ENCODE data around the gene EPN2. TPM values are rescaled to one million over a fixed set of nuclear protein-coding genes. Genes with fewer than 3 reads are reported as not detected.
A peak's percentile ranks its signal among the peaks of the same experiment; 100 is the strongest.

Gene EPN2
- total RNA-seq, 1 experiment from 2014 or later: 20.8 TPM

DNA sequence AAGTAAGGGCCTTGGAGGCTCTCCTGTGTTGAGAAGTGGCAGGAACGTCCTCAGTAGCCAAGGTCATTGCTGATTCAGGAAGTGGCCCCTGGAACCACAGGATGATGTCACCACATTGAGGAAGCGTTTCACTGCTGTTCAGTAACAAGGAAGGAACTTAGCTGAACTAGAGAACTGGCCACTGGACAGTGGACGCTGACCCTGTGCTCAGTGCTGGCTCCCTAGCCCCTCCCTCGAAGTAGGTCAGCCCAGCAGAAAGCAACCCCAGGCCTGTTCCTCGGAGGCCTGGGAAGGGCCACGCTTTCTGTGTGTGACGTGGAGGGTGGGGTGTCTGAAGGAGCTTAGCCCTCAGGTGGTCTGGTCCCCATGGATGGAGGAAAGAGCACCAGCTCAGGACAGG, 67.0 kb downstream of the EPN2 start:
- DNase-seq (ENCODE audit: low spot score): no peak
- in situ Hi-C loops (cut with HindIII; ENCODE audit: low sequenced_read_pairs): no loop called here

DNA sequence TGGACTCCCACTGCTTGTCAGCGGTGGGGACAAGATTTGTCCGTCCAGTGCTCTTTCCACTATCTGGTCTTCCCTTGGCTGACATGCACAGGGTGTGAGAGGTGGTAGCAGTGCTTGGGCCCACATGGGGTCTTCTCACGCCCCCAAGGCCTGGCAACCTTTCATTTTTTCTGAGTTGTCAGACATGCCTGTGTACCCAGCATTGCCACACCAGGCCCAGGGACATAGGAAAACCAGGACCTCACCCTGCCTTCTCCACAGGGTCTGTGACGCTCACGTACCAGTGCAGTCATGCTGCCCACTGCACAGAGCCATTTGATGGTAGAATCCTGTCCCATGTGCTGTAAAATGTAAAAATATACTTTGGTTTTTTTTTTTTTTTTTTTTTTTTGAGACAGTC, 67.6 kb downstream of the EPN2 start:
- no peak for DNase-seq (ENCODE audit: low spot score)
- in situ Hi-C loops (cut with HindIII; ENCODE audit: low sequenced_read_pairs): no loop called here

DNA sequence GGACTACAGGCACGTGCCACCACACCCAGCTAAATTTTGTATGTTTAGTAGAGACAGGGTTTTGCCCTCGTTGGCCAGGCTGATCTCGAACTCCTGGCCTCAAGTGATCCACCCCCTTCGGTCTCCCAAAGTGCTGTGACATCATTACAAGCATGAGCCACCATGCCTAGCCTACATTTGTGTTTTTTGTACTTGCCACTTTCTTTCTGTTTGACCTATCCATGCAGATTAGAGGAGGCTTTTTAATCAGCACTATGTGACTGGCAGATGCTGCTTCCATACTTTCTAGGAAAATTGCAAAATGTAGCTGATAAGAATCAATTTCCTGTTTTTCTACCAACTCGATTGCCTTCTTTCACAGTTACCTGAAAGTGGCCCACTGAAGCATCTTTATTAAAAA, 68.1 kb downstream of the EPN2 start:
- in situ Hi-C loops (cut with HindIII; ENCODE audit: low sequenced_read_pairs): no loop called here
- DNase-seq (ENCODE audit: low spot score): no peak

DNA sequence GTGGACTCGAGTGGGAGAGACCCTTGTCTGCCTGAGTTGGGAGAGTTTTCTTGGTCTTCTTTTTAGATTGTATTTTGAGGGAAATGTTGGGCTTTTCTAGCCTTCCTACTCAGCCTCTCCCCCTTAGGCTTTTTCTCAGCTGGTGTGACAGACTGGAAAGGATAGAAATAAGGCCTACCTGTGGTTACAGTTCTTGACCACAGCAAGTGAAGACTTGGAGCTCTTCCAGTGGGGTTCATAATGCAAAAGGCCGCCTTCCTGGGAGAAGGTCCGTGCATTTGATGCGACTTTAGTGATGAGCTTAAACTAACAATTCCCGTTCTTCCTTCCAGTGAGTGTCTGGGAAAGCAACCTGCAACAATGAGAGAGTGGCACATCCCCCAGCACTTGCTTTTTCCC, 68.6 kb downstream of the EPN2 start:
- no peak for DNase-seq (ENCODE audit: low spot score)
- in situ Hi-C loops (cut with HindIII; ENCODE audit: low sequenced_read_pairs): no loop called here

DNA sequence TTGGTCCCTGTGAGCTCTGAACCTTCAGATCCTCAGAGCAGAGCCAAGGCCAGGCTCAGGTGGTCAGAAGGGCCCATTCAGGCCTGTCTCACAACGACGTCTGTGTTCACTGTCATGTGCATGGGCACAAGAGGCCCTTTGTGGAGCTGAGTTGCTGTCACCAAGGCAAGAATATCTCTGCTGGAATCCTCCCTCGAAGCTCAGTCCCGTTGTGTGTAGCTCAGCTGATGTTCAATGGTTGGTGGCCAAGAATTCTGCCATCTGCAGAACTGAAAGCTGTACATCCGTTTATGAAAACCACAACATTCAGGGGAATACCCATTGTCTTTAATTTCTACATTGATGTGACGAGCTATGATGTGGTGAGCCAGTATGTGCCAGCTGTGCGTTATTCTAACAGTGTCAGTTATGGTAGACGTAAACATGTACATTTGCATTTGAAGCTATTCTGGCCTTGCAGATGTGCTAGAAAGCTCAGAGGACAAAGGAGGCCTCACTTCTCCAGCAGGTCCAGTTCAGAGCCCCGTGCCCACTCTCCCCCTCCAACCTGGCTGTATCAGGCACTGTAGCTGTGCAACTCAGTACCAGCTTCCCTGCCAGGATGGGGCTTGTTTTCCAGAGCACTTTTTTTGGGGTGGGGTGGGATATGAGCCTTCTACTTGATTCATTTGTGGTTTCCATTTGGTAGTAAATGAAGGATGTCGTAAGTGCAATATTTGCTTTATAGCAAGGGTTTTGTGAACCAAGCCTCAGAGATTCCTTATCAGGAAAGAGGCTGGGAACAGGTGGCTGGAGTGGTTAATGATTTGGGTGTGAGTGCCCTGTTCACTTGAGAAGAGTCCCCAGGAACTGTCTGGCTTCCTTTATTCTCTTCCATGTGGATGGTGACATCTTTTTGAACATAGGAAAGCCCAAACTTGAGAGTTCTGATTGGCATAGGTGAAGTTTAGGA, 69.3 kb downstream of the EPN2 start:
- no peak for DNase-seq (ENCODE audit: low spot score)
- in situ Hi-C loops (cut with HindIII; ENCODE audit: low sequenced_read_pairs): no loop called here

DNA sequence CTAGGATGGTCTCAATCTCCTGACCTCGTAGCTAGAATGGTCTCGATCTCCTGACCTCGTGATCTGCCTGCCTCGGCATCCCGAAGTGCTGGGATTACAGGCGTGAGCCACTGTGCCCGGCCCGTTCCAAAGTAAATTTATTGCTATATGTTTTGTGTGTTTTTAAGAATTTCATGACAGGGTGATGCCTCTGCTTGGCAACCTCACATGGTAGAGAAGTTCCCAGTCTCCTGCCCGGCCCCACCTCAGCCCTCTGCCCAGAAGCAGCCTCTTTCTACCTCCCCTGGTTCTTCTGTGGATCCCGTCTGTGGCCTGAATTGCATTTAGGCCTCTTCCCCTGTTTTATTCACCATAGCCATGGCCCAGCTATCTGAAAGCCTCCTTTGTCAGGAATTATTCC, 70.4 kb downstream of the EPN2 start:
- in situ Hi-C loops (cut with HindIII; ENCODE audit: low sequenced_read_pairs): no loop called here
- DNase-seq (ENCODE audit: low spot score): no peak

DNA sequence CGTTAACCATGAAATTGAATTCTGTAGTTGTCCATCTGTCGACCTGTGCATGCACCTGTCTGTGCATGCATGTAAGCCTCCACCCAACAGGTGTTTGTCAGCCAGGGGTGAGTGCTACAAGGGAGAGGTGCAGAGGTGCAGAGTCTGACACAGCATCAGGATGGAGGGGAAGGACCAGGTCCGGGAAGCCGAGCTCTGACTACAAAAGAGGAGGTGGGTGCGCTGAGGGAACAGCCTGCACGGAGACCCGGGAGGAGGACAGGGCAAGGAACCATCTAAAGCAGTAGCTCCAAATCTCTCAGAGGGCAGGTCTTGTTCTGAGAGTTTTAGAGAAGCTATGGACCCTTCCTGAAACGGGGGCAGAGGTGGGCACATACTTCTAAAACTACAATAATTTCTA, 71.2 kb downstream of the EPN2 start:
- in situ Hi-C loops (cut with HindIII; ENCODE audit: low sequenced_read_pairs): no loop called here
- DNase-seq (ENCODE audit: low spot score): no peak

DNA sequence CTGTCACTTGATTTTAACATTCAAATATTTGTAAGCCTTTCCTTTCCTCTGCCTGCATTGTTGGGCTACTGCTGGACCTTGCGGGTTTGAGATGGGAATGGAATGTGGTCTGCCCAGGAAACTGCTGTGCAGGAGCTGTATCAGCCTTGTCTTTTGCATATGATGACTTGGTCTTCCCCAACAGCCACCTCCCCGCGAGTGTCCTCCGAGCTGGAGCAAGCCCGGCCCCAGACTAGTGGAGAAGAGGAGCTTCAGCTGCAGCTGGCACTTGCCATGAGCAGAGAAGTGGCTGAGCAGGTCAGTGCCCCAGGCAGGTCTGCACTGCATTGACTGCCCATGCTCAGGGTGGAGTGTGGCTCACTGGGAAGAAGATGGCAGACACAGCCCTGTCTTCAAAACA, 72.5 kb downstream of the EPN2 start:
- DNase-seq (ENCODE audit: low spot score): no peak
- in situ Hi-C loops (cut with HindIII; ENCODE audit: low sequenced_read_pairs): no loop called here

DNA sequence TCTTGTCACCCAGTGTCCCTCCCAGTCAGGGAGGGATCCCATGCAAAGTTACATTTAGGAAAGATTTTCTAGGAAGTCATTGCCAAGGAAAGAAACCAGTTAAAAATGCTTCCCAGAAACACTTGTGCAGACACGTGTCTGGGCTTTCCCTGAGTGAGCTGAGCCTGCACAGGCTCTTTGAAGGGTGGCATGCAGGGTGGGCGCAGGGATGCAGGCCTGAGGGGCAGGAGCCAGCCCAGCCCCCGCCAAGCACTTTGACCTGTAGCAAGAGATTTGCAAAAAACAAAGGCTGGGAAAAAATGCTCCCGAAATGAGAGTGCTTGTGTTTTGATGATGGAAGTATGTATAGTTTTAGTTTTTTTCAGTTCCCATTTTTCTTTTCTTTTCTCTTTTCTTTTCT, 73.0 kb downstream of the EPN2 start:
- DNase-seq (ENCODE audit: low spot score): no peak
- in situ Hi-C loops (cut with HindIII; ENCODE audit: low sequenced_read_pairs): no loop called here

DNA sequence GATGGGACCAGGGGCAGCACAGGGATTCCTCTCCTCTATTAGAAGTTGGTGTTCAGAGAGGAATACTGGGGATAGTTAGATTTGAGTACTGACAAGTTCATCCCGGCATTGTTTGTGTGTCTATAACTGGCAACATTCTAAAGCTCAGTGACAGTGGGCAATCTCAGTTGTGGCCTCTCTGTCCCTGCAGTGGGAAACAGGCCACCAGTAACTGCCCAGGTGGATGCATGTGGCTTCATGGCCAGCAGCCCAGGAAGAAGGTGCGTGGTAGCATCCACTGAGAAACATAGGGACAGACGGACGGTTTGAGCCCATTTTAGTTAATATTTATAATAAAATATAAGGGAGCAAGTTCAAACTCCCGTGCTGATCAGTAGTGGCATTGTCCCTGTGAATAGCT, 73.8 kb downstream of the EPN2 start:
- DNase-seq (ENCODE audit: low spot score): peak; percentile 66
- in situ Hi-C loops (cut with HindIII; ENCODE audit: low sequenced_read_pairs): no loop called here

DNA sequence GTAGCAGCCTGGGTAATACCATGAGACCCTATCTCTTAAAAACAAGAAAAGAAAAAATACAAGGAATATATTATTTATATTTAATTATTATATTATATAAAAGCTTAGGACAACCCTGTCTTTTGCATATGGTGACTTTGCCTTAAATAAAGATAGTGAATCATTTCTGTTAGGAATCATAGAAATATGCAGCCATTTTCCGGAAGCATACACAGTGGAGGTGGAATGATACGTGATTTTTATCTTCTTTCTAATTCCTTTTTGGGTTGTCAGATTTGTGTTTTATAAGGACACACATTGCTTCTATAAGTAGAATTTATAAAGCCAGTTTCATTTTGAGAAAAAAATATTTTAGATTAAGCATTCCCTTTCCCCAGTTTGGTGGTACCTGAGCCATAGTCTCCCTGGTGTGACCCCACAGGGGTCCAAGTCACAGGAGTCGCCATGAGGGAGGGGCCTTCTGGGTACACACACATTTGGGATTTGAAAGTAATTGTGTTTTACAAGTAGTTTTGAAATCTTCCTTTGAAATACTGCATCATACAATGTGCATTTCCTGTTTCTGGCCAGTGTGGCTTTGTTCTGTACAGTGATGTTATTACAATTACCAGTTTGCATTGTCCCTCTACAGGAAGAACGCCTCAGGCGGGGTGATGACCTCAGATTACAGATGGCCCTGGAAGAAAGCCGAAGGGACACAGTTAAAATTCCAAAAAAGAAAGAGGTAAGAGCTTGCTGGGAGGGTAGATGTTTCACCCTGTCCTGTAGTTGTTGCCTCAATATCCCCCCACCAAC, 74.5 kb downstream of the EPN2 start:
- in situ Hi-C loops (cut with HindIII; ENCODE audit: low sequenced_read_pairs): no loop called here
- DNase-seq (ENCODE audit: low spot score): no peak

DNA sequence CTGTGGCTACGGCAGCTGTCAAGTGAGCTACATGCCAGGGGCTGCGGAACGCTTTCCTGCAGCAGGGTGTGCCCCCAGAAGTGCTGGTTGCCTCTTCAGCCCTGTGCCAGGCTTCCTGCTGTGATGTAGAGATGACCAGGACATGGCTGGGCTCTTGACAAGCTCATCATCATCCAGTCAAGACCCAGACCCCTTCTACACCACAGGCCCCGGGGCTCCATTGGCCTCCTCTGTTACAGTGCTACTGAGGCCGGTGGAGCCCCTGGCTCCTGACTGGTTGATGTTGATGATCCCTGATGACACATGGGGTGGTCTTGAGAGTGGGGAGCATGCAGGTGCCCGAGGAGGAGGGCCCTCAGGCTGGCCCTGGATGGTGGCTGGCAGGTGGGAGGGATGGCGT, 75.2 kb downstream of the EPN2 start:
- DNase-seq (ENCODE audit: low spot score): no peak
- in situ Hi-C loops (cut with HindIII; ENCODE audit: low sequenced_read_pairs): no loop called here

DNA sequence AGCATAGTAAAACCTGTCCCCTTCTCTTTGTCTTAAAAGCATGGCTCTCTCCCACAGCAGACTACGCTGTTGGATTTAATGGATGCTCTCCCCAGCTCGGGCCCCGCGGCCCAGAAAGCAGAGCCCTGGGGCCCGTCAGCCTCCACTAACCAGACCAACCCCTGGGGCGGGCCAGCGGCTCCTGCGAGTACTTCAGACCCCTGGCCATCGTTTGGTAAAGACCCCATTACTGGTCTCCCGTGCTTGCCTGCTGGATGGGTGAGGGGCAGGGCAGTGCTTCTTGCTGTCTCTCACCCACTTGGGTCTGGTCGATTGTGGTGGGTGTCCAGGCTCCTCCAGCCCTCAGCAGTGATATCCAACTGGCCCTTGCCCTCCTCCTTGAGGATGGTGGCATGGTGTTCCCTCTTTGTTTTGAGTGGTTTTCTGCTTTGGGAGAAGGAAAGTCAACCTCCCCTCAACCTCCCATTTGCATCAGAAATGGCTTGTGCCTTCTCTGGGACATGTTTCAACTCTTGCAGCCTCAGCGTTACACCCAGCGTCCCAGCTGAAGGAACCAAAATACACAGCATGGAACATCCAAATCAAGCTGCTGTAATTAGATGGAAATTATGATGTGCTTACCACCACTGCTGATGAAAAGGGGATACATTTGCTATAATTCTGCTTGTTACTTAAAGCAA, 76.0 kb downstream of the EPN2 start:
- in situ Hi-C loops (cut with HindIII; ENCODE audit: low sequenced_read_pairs): no loop called here
- no peak for DNase-seq (ENCODE audit: low spot score)

DNA sequence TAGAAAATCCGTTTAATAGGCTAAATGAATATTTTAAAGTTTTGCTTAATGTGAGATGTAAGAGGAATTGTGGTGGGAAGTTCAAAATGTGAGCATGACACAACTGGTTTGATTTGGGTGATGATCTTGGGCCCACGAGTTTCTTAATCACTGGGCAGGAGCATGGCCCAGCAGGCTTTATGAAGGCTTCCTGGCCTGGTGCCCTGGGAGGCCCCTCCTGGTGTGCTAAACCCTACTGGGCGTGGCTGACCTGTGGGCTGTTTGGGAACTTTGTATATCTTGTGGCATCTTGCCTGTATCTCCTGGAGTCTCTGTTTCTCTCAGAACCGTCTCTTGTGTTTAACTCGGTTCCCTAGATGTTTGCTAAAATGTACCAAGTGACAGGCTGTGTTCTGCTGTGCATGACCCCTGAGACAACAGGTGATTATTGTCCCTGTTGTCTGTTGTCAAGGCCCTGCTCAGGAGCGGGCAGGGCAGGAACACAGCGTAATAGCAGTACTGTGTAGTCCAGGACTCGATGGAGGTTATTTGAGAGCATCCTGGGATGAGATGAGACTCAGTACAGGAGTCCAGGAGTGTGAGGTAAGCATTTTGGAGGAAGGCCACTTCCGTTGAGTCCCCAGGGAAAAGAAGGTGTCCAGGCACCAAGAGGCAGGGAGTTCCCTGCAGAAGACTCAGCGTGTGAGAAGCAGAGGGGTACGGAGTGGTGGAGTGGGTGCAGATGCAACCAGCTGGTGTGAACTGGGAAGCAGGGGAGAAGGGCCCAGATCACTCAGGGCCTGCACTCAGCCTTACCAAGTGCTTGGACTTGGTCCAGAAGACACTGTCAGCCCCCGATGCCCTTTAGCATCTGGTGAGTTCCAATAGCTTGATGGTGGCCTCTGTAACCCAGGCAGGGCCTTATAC, 76.8 kb downstream of the EPN2 start:
- DNase-seq (ENCODE audit: low spot score): no peak
- in situ Hi-C loops (cut with HindIII; ENCODE audit: low sequenced_read_pairs): no loop called here

DNA sequence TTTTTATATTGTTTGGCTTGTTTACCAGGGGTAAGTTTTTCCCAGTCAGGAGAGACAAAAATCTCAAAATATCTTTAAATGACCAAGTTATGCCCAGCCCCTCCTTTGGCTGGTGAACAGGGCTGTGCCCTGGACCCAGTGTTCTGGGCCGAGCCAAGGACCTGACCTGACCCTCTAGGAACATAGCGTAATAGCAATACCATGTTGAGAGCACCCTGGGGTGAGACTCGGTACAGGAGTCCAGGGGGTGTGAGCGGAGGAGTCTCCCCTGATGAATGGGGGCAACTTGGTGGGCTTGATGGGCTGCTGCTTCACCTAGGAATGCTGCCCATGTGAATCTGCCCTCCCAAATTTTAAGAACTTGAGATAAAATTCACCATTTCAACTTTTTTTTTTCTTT, 77.9 kb downstream of the EPN2 start:
- in situ Hi-C loops (cut with HindIII; ENCODE audit: low sequenced_read_pairs): no loop called here
- DNase-seq (ENCODE audit: low spot score): no peak

DNA sequence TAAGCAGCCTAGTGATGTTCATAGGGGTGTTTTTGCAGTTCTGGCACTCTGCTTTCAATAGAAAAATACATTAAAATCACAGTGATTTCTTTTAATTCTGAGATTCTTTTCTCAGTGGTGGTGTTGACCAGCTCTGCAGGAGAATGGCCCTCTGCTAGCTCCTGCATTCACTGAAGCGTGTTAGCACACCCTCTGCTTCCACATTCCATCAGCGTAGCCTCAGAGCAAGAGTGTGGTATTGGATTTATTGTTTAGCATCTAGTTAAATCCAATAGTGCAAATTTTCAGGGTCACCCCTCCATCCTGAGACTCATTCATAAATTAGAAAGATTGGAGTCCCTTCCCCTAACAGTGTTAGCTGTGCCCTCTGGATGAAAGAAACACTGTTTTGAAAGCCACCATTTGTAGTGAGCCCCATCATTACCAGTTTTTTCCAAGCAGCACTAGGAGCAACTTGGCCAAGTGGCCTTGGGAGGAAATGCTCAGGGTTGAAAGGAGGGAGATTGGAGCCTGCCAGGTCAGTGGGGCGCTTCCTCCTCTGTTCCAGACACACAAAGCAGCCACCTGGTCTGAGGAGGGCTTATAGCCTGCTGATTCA, 79.7 kb downstream of the EPN2 start:
- in situ Hi-C loops (cut with HindIII; ENCODE audit: low sequenced_read_pairs): no loop called here

DNA sequence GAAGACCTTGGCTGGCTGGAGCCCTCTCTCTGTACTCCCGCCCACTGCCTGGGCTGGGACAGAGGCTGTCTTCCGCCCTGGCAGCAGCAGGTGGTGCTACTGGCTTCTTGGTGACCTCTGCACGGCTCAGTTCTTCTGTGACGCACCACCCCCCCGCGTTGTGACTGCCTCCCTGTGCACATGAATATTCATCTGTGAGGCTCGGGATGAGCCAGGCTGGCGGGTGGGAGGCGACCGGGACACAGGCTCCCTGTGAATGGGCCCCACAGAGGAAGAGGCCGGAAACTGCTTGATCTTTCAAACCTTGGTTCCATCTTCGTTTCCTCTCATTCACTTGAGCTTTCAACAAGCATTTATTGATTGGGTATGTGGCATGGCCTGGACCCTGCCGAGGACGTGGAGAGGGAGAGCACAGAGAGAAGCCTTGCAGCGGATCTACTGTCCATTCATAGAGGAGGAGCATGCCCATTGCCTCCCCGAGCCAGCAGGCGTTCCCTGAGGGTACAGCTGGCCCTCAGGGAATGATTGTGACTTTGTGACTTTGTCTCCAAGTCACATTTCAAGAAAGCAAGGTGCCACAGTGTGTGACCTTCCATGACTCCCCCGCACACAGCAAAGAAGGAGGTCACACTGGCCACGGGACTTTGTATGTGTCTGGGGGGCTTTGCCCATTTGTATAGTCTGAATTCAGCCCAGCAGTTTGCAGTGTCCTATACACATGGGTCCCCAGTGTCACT, 80.4 kb downstream of the EPN2 start:
- in situ Hi-C loops (cut with HindIII; ENCODE audit: low sequenced_read_pairs): no loop called here
- DNase-seq (ENCODE audit: low spot score): peak; percentile 95

More for the DNA sequence above, 79.7 kb downstream of the EPN2 start:
- DNase-seq (ENCODE audit: low spot score): no peak

DNA sequence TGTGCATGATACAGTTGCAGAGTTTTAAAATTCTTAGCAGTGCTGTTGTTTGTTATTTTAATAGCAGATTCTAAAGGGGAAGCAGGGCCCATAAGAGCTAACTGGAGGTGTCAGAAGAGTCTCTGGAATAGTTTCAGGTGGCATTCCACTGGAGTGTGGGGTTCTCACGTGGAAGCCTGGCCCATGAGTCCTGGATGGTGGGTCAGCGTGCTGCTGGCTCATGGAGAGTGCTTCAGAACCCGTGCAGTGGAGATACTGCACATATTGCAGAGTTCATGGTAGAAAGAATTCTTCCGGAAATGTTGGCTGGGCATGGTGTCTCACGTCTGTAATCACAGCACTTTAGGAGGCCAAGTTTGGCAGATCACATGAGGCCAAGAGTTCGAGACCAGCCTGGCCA, 81.4 kb downstream of the EPN2 start:
- no peak for DNase-seq (ENCODE audit: low spot score)
- in situ Hi-C loops (cut with HindIII; ENCODE audit: low sequenced_read_pairs): no loop called here

Data from G401 (cell line).